ENCODE results near the gene USP36.

DNA sequence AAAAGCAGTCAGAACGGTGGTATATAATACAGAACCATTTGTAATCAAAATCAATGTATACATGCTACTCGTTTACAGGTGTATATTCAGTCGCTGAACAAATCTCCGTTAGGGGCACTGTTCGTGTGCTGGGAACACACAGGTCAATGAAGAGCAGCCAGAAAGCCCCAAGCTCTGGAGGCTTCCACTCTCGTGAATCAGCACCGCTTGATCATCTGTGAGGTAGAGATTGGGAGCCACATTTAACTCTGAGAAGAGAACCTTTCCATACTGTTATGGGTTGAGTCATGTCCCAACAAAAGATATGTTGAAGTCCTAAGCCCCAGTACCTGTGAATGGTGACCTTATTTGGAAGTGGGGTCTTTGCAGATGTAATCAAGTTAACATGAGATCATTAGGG is 53.2 kb downstream of the USP36 start:
- TF ChIP-seq, protein P1, sequence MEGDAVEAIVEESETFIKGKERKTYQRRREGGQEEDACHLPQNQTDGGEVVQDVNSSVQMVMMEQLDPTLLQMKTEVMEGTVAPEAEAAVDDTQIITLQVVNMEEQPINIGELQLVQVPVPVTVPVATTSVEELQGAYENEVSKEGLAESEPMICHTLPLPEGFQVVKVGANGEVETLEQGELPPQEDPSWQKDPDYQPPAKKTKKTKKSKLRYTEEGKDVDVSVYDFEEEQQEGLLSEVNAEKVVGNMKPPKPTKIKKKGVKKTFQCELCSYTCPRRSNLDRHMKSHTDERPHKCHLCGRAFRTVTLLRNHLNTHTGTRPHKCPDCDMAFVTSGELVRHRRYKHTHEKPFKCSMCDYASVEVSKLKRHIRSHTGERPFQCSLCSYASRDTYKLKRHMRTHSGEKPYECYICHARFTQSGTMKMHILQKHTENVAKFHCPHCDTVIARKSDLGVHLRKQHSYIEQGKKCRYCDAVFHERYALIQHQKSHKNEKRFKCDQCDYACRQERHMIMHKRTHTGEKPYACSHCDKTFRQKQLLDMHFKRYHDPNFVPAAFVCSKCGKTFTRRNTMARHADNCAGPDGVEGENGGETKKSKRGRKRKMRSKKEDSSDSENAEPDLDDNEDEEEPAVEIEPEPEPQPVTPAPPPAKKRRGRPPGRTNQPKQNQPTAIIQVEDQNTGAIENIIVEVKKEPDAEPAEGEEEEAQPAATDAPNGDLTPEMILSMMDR (IDR thresholded peaks at IDR 0.05): no peak
- TF ChIP-seq POLR2A (IDR thresholded peaks at IDR 0.05): no peak

Measured in lower leg skin (tissue), 3 donors.